ENCODE measurements around the gene ATP6V0A4. TPM values are rescaled to one million over a fixed set of nuclear protein-coding genes. Genes with fewer than 3 reads are reported as not detected.

Gene ATP6V0A4
- total RNA-seq, 4 donors from 2014 or later, result not detected

- TF ChIP-seq EP300 (IDR thresholded peaks at IDR 0.05) (no peak), CTCF (IDR thresholded peaks at IDR 0.05) (no peak), POLR2A (IDR thresholded peaks at IDR 0.05) (no peak)
Observed at GRCh38 chr7:138668946-138669345, 129.1 kb downstream of the ATP6V0A4 start.

GRCh38 chr7:138668229-138668596, 129.8 kb downstream of the ATP6V0A4 start:
- 65 to 86% methylated on average over 2 of the region's 2 CpGs for WGBS, 2 donors
- no peak for TF ChIP-seq POLR2A (IDR thresholded peaks at IDR 0.05)
- TF ChIP-seq CTCF (IDR thresholded peaks at IDR 0.05), result no peak
- TF ChIP-seq EP300 (IDR thresholded peaks at IDR 0.05), result no peak
- H3K9me3 ChIP-seq, result peaks cover 0 to 6% (median 0%) of the 10 kb centered on the region in 4 donors
- H3K36me3 ChIP-seq, result no peaks in the 10 kb centered on the region
- H3K4me3 ChIP-seq, result no peak overlapping the region
- peaks cover 0 to 8% (median 0%) of the 10 kb centered on the region in 4 donors for H3K4me1 ChIP-seq
- H3K27me3 ChIP-seq, result peaks cover 0 to 6% of the 10 kb centered on the region in 2 donors
- H3K27ac ChIP-seq, result no peak overlapping the region
- DNase-seq (ENCODE audit: low spot score in 2 of 2), result no peak

More at GRCh38 chr7:138668946-138669345, 129.1 kb downstream of the ATP6V0A4 start:
- H3K36me3 ChIP-seq, result no peaks in the 10 kb centered on the region
- no peak overlapping the region for H3K4me3 ChIP-seq
- peaks cover 0 to 7% (median 0%) of the 10 kb centered on the region in 4 donors for H3K4me1 ChIP-seq
- WGBS, 2 donors, result 85 to 92% methylated on average over 3 of the region's 3 CpGs
- peaks cover 0 to 5% (median 0%) of the 10 kb centered on the region in 4 donors for H3K9me3 ChIP-seq
- DNase-seq (ENCODE audit: low spot score in 2 of 2), result no peak
- no peak overlapping the region for H3K27ac ChIP-seq
- H3K27me3 ChIP-seq, result peaks cover 0 to 6% of the 10 kb centered on the region in 2 donors

GRCh38 chr7:138667535-138668228, 130.3 kb downstream of the ATP6V0A4 start:
- peaks cover 0 to 8% (median 0%) of the 10 kb centered on the region in 4 donors for H3K4me1 ChIP-seq
- H3K27me3 ChIP-seq, result peaks cover 0 to 6% of the 10 kb centered on the region in 2 donors
- H3K36me3 ChIP-seq, result no peaks in the 10 kb centered on the region
- DNase-seq (ENCODE audit: low spot score in 2 of 2), result no peak
- TF ChIP-seq CTCF (IDR thresholded peaks at IDR 0.05) (no peak), EP300 (IDR thresholded peaks at IDR 0.05) (no peak), POLR2A (IDR thresholded peaks at IDR 0.05) (no peak)
- peaks cover 0 to 6% (median 0%) of the 10 kb centered on the region in 4 donors for H3K9me3 ChIP-seq
- 83 to 88% methylated on average over 6 of the region's 6 CpGs for WGBS, 2 donors
- H3K4me3 ChIP-seq, result no peak overlapping the region
- H3K27ac ChIP-seq, result no peak overlapping the region

GRCh38 chr7:138666385-138666784, 131.6 kb downstream of the ATP6V0A4 start:
- TF ChIP-seq CTCF (IDR thresholded peaks at IDR 0.05) (no peak), EP300 (IDR thresholded peaks at IDR 0.05) (no peak), POLR2A (IDR thresholded peaks at IDR 0.05) (no peak)
- Histone ChIP-seq H3K36me3 (no peaks in the 10 kb centered on the region), H3K27ac (no peak overlapping the region), H3K4me3 (no peak overlapping the region), H3K27me3 (peaks cover 0 to 6% of the 10 kb centered on the region in 2 donors), H3K4me1 (peaks cover 0 to 8% (median 0%) of the 10 kb centered on the region in 4 donors), H3K9me3 (peaks cover 0 to 6% (median 0%) of the 10 kb centered on the region in 4 donors)
- no peak for DNase-seq (ENCODE audit: low spot score in 2 of 2)
- 10 to 11% methylated on average over 2 of the region's 2 CpGs for WGBS, 2 donors

- WGBS, 2 donors, result 46 to 47% methylated on average over 4 of the region's 4 CpGs
- H3K27ac ChIP-seq, result no peak overlapping the region
- H3K9me3 ChIP-seq, result peaks cover 0 to 6% (median 0%) of the 10 kb centered on the region in 4 donors
- H3K27me3 ChIP-seq, result peaks cover 0 to 6% of the 10 kb centered on the region in 2 donors
- H3K36me3 ChIP-seq, result no peaks in the 10 kb centered on the region
- H3K4me3 ChIP-seq, result no peak overlapping the region
- no peak for TF ChIP-seq POLR2A (IDR thresholded peaks at IDR 0.05)
- DNase-seq (ENCODE audit: low spot score in 2 of 2), result no peak
- H3K4me1 ChIP-seq, result peaks cover 0 to 8% (median 0%) of the 10 kb centered on the region in 4 donors
Observed at GRCh38 chr7:138665669-138666140, 132.3 kb downstream of the ATP6V0A4 start.

Measured in tibial nerve (tissue), 4 donors.